H1 (cell line): ENCODE results near the gene RMC1. TPM values are rescaled to one million over a fixed set of nuclear protein-coding genes. Genes with fewer than 3 reads are reported as not detected.

ENCODE experiments used
- CTCF ChIA-PET: fragments of 300-600 bp; sonication (Branson Sonifier 250); formaldehyde crosslinking; loops from one replicate; lab custom pipeline; 2021; ENCODE audit not compliant: partially characterized antibody; lab: Charles Lee
- POLR2A ChIA-PET: fragments of 300-600 bp; sonication (Branson Sonifier 250); formaldehyde crosslinking; loops from one replicate; lab custom pipeline; 2021; ENCODE audit warnings: inconsistent platforms; ENCODE audit not compliant: partially characterized antibody; lab: Charles Lee
- DNase-seq, 2 experiments: peaks; one replicate each; pipeline versions ENCODE4 v3.0.0 to v3.0.0-alpha.2; 2010 to 2022; ENCODE audit warnings: low spot score in 2 of 2, low read depth in 1 of 2, mixed read lengths in 1 of 2
- FAIRE-seq: peaks from 2 replicates; lab custom pipeline; 2011; peaks lifted over from hg19 to GRCh38; lab: Jason Lieb, UNC
- H2AFZ ChIP-seq: 2 replicates; pipeline ENCODE4 v1.8.1; 2012; ENCODE audit warnings: low read length, inconsistent platforms
- H2AK5ac ChIP-seq: 2 replicates; pipeline ENCODE4 v1.6.1; 2013; ENCODE audit warnings: low read depth, low read length
- H2BK120ac ChIP-seq: replicated peaks from 2 replicates; pipeline ENCODE3; 2013; ENCODE audit warnings: low read depth, low read length, inconsistent platforms
- H2BK12ac ChIP-seq: 2 replicates; pipeline ENCODE4 v1.6.1; 2013; ENCODE audit warnings: low read depth, low read length
- H2BK15ac ChIP-seq: 2 replicates; pipeline ENCODE4 v1.6.1; 2013; ENCODE audit warnings: low read length
- H2BK20ac ChIP-seq: 2 replicates; pipeline ENCODE4 v1.6.1; 2013; ENCODE audit warnings: low read length
- H2BK5ac ChIP-seq: 2 replicates; pipeline ENCODE4 v1.6.1; 2013; ENCODE audit warnings: low read depth, low read length
- H3K14ac ChIP-seq: 2 replicates; pipeline ENCODE4 v1.6.1; 2013; ENCODE audit warnings: inconsistent platforms; ENCODE audit not compliant: insufficient read length
- H3K18ac ChIP-seq: 2 replicates; pipeline ENCODE4 v1.6.1; 2013; ENCODE audit warnings: low read length; ENCODE audit errors: extremely low read depth
- H3K23ac ChIP-seq: 2 replicates; pipeline ENCODE4 v1.6.1; 2013; ENCODE audit warnings: inconsistent platforms; ENCODE audit not compliant: insufficient read length
- H3K23me2 ChIP-seq: 2 replicates; pipeline ENCODE4 v1.6.1; 2013; ENCODE audit warnings: low read depth, low read length
- H3K27ac ChIP-seq: 2 replicates; pipeline ENCODE4 v1.6.1; 2011; ENCODE audit warnings: low read depth, low read length, inconsistent platforms
- H3K27me3 ChIP-seq, 4 experiments: replicated peaks in 1 of 4; 1 replicate in 1 of 4; 2 replicates in 3 of 4; pipeline versions ENCODE4 v1.6.1 to v1.8.1; 2011 to 2013; ENCODE audit warnings: low read length in 3 of 4, mild to moderate bottlenecking in 3 of 4, inconsistent platforms in 2 of 4, mixed read lengths in 2 of 4, moderate library complexity in 1 of 4; ENCODE audit not compliant: control insufficient read depth in 3 of 4, insufficient read depth in 3 of 4; ENCODE audit errors: extremely low read depth in 1 of 4
- H3K36me3 ChIP-seq, 4 experiments: 2 replicates each; pipeline versions ENCODE4 v1.6.1 to v1.8.1; 2011 to 2013; ENCODE audit warnings: mild to moderate bottlenecking in 4 of 4, low read length in 3 of 4, moderate library complexity in 2 of 4, control low read depth in 1 of 4, inconsistent platforms in 1 of 4; ENCODE audit not compliant: insufficient read depth in 4 of 4, control insufficient read depth in 2 of 4
- H3K4ac ChIP-seq: replicated peaks from 2 replicates; pipeline ENCODE3; 2013; ENCODE audit warnings: low read length, low read depth, mixed read lengths, inconsistent platforms; ENCODE audit not compliant: insufficient read length
- H3K4me1 ChIP-seq, 4 experiments: replicated peaks in 1 of 4; 1 replicate in 1 of 4; 2 replicates in 3 of 4; pipeline versions ENCODE4 v1.6.1 to v1.8.1; 2011 to 2013; ENCODE audit warnings: low read length in 3 of 4, inconsistent platforms in 2 of 4, mixed read lengths in 1 of 4; ENCODE audit not compliant: insufficient read depth in 4 of 4, control insufficient read depth in 3 of 4
- H3K4me2 ChIP-seq, 2 experiments: 2 replicates each; pipeline versions ENCODE4 v1.6.1 to v1.8.1; 2011 to 2013; ENCODE audit warnings: low read depth in 2 of 2, low read length in 2 of 2, control low read depth in 1 of 2, inconsistent platforms in 1 of 2, mild to moderate bottlenecking in 1 of 2; ENCODE audit not compliant: insufficient read depth in 1 of 2
- H3K4me3 ChIP-seq, 4 experiments: fragments of 200-600, 300-600 bp in 1 of 4; sonication (generic), shearing (Covaris generic), sonication (Bioruptor Twin) in 1 of 4; 2 replicates each; pipeline versions ENCODE4 v1.5.1 to v1.8.1; 2011 to 2016; ENCODE audit warnings: low read length in 4 of 4, low read depth in 3 of 4, control low read depth in 2 of 4, inconsistent platforms in 2 of 4, mild to moderate bottlenecking in 2 of 4, mixed read lengths in 1 of 4, moderate library complexity in 1 of 4; ENCODE audit not compliant: insufficient read depth in 2 of 4; ENCODE audit errors: extremely low read depth in 1 of 4
- H3K56ac ChIP-seq: replicated peaks from 2 replicates; pipeline ENCODE3; 2013; ENCODE audit warnings: low read depth, mild to moderate bottlenecking, mixed read lengths, low read length, inconsistent platforms; ENCODE audit not compliant: insufficient read length
- H3K79me1 ChIP-seq: 2 replicates; pipeline ENCODE4 v1.6.1; 2013; ENCODE audit warnings: low read depth, low read length, control low read depth
- H3K79me2 ChIP-seq, 2 experiments: 2 replicates each; pipeline versions ENCODE4 v1.6.1 to v1.8.1; 2012 to 2013; ENCODE audit warnings: low read length in 2 of 2, mild to moderate bottlenecking in 2 of 2, inconsistent platforms in 1 of 2; ENCODE audit not compliant: insufficient read depth in 2 of 2, control insufficient read depth in 1 of 2
- H3K9ac ChIP-seq, 4 experiments: replicated peaks in 1 of 4; 1 replicate in 1 of 4; 2 replicates in 3 of 4; pipeline versions ENCODE4 v1.6.1 to v1.8.1; 2011 to 2013; ENCODE audit warnings: low read depth in 3 of 4, low read length in 3 of 4, control low read depth in 2 of 4, mild to moderate bottlenecking in 2 of 4, moderate library complexity in 2 of 4, inconsistent platforms in 1 of 4; ENCODE audit errors: extremely low read depth in 1 of 4
- H3K9me3 ChIP-seq, 2 experiments: 2 replicates each; pipeline versions ENCODE4 v1.6.1 to v1.8.1; 2012 to 2013; ENCODE audit warnings: mild to moderate bottlenecking in 2 of 2, moderate library complexity in 2 of 2, control low read depth in 1 of 2, inconsistent platforms in 1 of 2, low read depth in 1 of 2, low read length in 1 of 2, mixed read lengths in 1 of 2; ENCODE audit not compliant: insufficient read depth in 2 of 2
- H4K20me1 ChIP-seq, 2 experiments: replicated peaks in 1 of 2; 2 replicates each; pipeline versions ENCODE3 to v1.8.1; 2011 to 2013; ENCODE audit warnings: inconsistent platforms in 2 of 2, low read length in 2 of 2, mild to moderate bottlenecking in 1 of 2; ENCODE audit not compliant: insufficient read depth in 2 of 2, control insufficient read depth in 1 of 2
- H4K5ac ChIP-seq: 2 replicates; pipeline ENCODE4 v1.6.1; 2013; ENCODE audit warnings: low read length, low read depth, mixed read lengths, inconsistent platforms; ENCODE audit not compliant: insufficient read length
- H4K8ac ChIP-seq: 2 replicates; pipeline ENCODE4 v1.8.0; 2013; ENCODE audit warnings: mild to moderate bottlenecking, moderate library complexity, low read length, inconsistent platforms; ENCODE audit not compliant: insufficient read depth; ENCODE audit errors: extremely low read depth
- H4K91ac ChIP-seq: replicated peaks from 2 replicates; pipeline ENCODE3; 2013; ENCODE audit warnings: low read length, mixed read lengths, inconsistent platforms; ENCODE audit not compliant: insufficient read length
- BACH1 ChIP-seq: IDR thresholded peaks from 2 replicates; pipeline ENCODE4 v1.6.1; 2012; ENCODE audit warnings: low read length, improper control_type of control experiment
- EP300 ChIP-seq, 2 experiments: IDR thresholded peaks; 1 replicate in 1 of 2; 2 replicates in 1 of 2; pipeline ENCODE4 v1.6.1; 2011 to 2012; ENCODE audit warnings: low read depth in 2 of 2, low read length in 2 of 2, mild to moderate bottlenecking in 2 of 2, borderline replicate concordance in 1 of 2, inconsistent platforms in 1 of 2, moderate library complexity in 1 of 2
- WGBS, 2 experiments: shearing (Covaris generic) in 1 of 2; methylation state at CpG; one replicate each; pipeline versions ENCODE4 v1.1.6 to v1.1.7; 2013 to 2015; ENCODE audit warnings: low lambda C conversion rate in 2 of 2, mixed read lengths in 2 of 2, inconsistent platforms in 1 of 2, low coverage in 1 of 2, missing lambda C conversion rate in 1 of 2; ENCODE audit not compliant: insufficient replicate concordance in 2 of 2, insufficient coverage in 1 of 2, insufficient read length in 1 of 2; ENCODE audit errors: extremely low coverage in 1 of 2, missing lambda C conversion rate in 1 of 2; 5-methylcytosine and 5-hydroxymethylcytosine counted together
- polyA plus RNA-seq, 7 experiments: library from polyadenylated mRNA; depleted of rRNA in 3 of 7; stranded (reverse) in 5 of 7; unstranded in 2 of 7; fragments of >200 nt in 5 of 7; fragments of 200-250 nt in 2 of 7; gene quantifications; 1 replicate in 5 of 7; 2 replicates in 1 of 7; 4 replicates in 1 of 7; pipeline versions ENCODE4 v1.2.1 to v1.2.3, GENCODE V29; 2011 to 2013; ENCODE audit warnings: missing spikeins in 2 of 7, mixed read lengths in 2 of 7
- total RNA-seq: library from RNA; stranded (reverse); fragmentation: NEBNext Ultra II Directional; extraction: Animal tissue kit (Norgen Biotek cat#: 25700); gene quantifications from 2 replicates; pipeline ENCODE4 v1.2.1, GENCODE V29; 2021

The RMC1 gene
- total and polyA plus RNA-seq, 2 of the 8 experiments (the other 6 are each of a cell fraction or from before 2014, with no cell fraction given) = 16.4 to 20.1 TPM

GRCh38 chr18:23568281-23569138 is 65.2 kb downstream of the RMC1 start:
- H3K18ac ChIP-seq = no peak overlapping the region
- no peak overlapping the region for H2AK5ac ChIP-seq
- H2BK20ac ChIP-seq = no peak overlapping the region
- no peak overlapping the region for H4K8ac ChIP-seq
- WGBS, 2 experiments = 86% methylated on average over 7 of the region's 7 CpGs; no CpG with 5 or more reads in 1 of the 2 experiments
- H2BK15ac ChIP-seq = no peak overlapping the region
- H4K91ac ChIP-seq = no peak overlapping the region
- H3K27ac ChIP-seq = no peak overlapping the region
- H3K23ac ChIP-seq = no peak overlapping the region
- no peaks in the 10 kb centered on the region for H3K23me2 ChIP-seq
- ChIA-PET POLR2A (no interaction called here), CTCF (interaction anchor here (2.8 kb wide), 1 partner anchor 13 kb away, joined by 9 read pairs; no protein-coding TSS in a partner anchor)
- H2BK120ac ChIP-seq = no peak overlapping the region
- H2BK5ac ChIP-seq = no peak overlapping the region
- H3K4me3 ChIP-seq = no peak overlapping the region
- TF ChIP-seq BACH1 = no peak
- no peak for TF ChIP-seq EP300 (IDR thresholded peaks at IDR 0.05; ENCODE audit: borderline replicate concordance in 1 of 2, low read depth in 2 of 2, low read length in 2 of 2)
- H3K14ac ChIP-seq = no peak overlapping the region
- no peak overlapping the region for H3K9ac ChIP-seq
- H3K4me1 ChIP-seq = no peaks in the 10 kb centered on the region
- no peak overlapping the region for H3K56ac ChIP-seq
- DNase-seq (no peak), FAIRE-seq (no peak)
- no peak overlapping the region for H2AFZ ChIP-seq
- H4K20me1 ChIP-seq = no peaks in the 10 kb centered on the region
- H3K4ac ChIP-seq = no peak overlapping the region
- no peak overlapping the region for H3K4me2 ChIP-seq
- no peak overlapping the region for H2BK12ac ChIP-seq
- H4K5ac ChIP-seq = no peak overlapping the region
- no peaks in the 10 kb centered on the region; a peak in 1 of 4 replicates for H3K79me2 ChIP-seq
- H3K27me3 ChIP-seq = no peaks in the 10 kb centered on the region
- no peaks in the 10 kb centered on the region for H3K79me1 ChIP-seq
- peaks cover 5 to 58% (median 16%) of the 10 kb centered on the region in 4 experiments; a peak in 7 of 8 replicates for H3K36me3 ChIP-seq
- H3K9me3 ChIP-seq = no peaks in the 10 kb centered on the region
